Astrocyte of the spinal cord (primary cell): ENCODE data around the gene AFTPH.

Experiments used
- DNase-seq: peaks from one replicate; pipeline ENCODE4 v3.0.0; 2011; ENCODE audit warnings: low read depth, low spot score
- H3K4me3 ChIP-seq: 2 replicates; pipeline ENCODE4 v1.5.1; 2011; ENCODE audit warnings: low read depth, mild to moderate bottlenecking, low read length, moderate library complexity
- CTCF ChIP-seq: IDR thresholded peaks from 2 replicates; pipeline ENCODE4 v1.5.1; 2012; ENCODE audit warnings: low read depth, mild to moderate bottlenecking, low read length, inconsistent platforms
- in situ Hi-C: cut with HindIII; loops from 2 replicates; pipeline ENCODE4 v1.10.0; 2017; ENCODE audit warnings: low sequenced_read_pairs

Gene AFTPH

GRCh38 chr2:64488050-64488974, 35.8 kb upstream of the AFTPH start:
- DNase-seq = peak; percentile 45
- H3K4me3 ChIP-seq = no peak overlapping the region
- in situ Hi-C loops = no loop called here
- peak; percentile 93 for TF ChIP-seq CTCF

GRCh38 chr2:64489081-64489751, 34.9 kb upstream of the AFTPH start:
- TF ChIP-seq CTCF = no peak
- no peak for DNase-seq
- in situ Hi-C loops = no loop called here
- no peak overlapping the region for H3K4me3 ChIP-seq

GRCh38 chr2:64491426-64491825, 32.7 kb upstream of the AFTPH start:
- H3K4me3 ChIP-seq = no peak overlapping the region

GRCh38 chr2:64492272-64492671, 31.9 kb upstream of the AFTPH start:
- in situ Hi-C loops = no loop called here
- DNase-seq = no peak
- no peak for TF ChIP-seq CTCF
- no peak overlapping the region for H3K4me3 ChIP-seq

More at GRCh38 chr2:64491426-64491825, 32.7 kb upstream of the AFTPH start:
- in situ Hi-C loops = no loop called here
- no peak for TF ChIP-seq CTCF
- peak; percentile 11 for DNase-seq

GRCh38 chr2:64492821-64493220, 31.3 kb upstream of the AFTPH start:
- in situ Hi-C loops = no loop called here
- DNase-seq = no peak
- H3K4me3 ChIP-seq = no peak overlapping the region
- TF ChIP-seq CTCF = no peak

- in situ Hi-C loops = no loop called here
- DNase-seq = no peak
- no peak overlapping the region for H3K4me3 ChIP-seq
- no peak for TF ChIP-seq CTCF
Measured at GRCh38 chr2:64493788-64494187, 30.3 kb upstream of the AFTPH start.
